B cell (primary cell): Measurements from ENCODE around the gene DLGAP4. TPM values are rescaled to one million over a fixed set of nuclear protein-coding genes. Genes with fewer than 3 reads are reported as not detected.

Experiments used
- ATAC-seq: fragments of 200-7000 bp; cut with Tn5 transposase; one replicate; pipeline ENCODE4 v1.10.0; 2021; ENCODE audit warnings: low read depth, mild to moderate bottlenecking, moderate number of reproducible peaks, moderate library complexity
- CTCF ChIA-PET: fragments of 350-600 bp; sonication (Branson Sonifier 250); formaldehyde crosslinking; loops from one replicate; lab custom pipeline; 2021; ENCODE audit warnings: antibody characterized with exemption, inconsistent platforms; lab: Charles Lee
- POLR2A ChIA-PET: fragments of 350-600 bp; sonication (Branson Sonifier 250); formaldehyde crosslinking; loops from one replicate; lab custom pipeline; 2021; ENCODE audit warnings: antibody characterized with exemption; lab: Charles Lee
- DNase-seq: peaks from one replicate; pipeline ENCODE4 v3.0.0; 2013
- H2AFZ ChIP-seq: 2 replicates; pipeline ENCODE4 v1.6.1; 2012; ENCODE audit warnings: mild to moderate bottlenecking, low read depth, low read length; ENCODE audit not compliant: insufficient read depth, poor library complexity, severe bottlenecking
- H3K27ac ChIP-seq, 2 donors: 1 replicate in 1 of 2; 2 replicates in 1 of 2; pipeline ENCODE4 v1.5.1; 2012 to 2013; ENCODE audit warnings: low read length in 2 of 2, mild to moderate bottlenecking in 2 of 2, moderate library complexity in 1 of 2
- H3K27me3 ChIP-seq, 4 experiments: fragments of 200-600 bp in 1 of 4; sonication (generic) in 1 of 4; replicated peaks in 1 of 4; 1 replicate in 2 of 4; 2 replicates in 2 of 4; pipeline versions ENCODE4 v1.6.1 to v1.7.0; 2013 to 2016; ENCODE audit warnings: low read length in 3 of 4, mild to moderate bottlenecking in 2 of 4, mixed read lengths in 1 of 4, moderate library complexity in 1 of 4; ENCODE audit not compliant: insufficient read depth in 4 of 4, control insufficient read depth in 3 of 4; ENCODE audit errors: control extremely low read depth in 1 of 4
- H3K36me3 ChIP-seq, 2 experiments: replicated peaks in 1 of 2; 1 replicate in 1 of 2; 2 replicates in 1 of 2; pipeline versions ENCODE4 v1.6.1 to v1.7.1; 2013; ENCODE audit warnings: low read length in 1 of 2; ENCODE audit not compliant: insufficient read depth in 2 of 2, control insufficient read depth in 1 of 2; ENCODE audit errors: control extremely low read depth in 1 of 2, extremely low read depth in 1 of 2
- H3K4me1 ChIP-seq, 2 donors: fragments of 200-600 bp in 1 of 2; sonication (generic) in 1 of 2; 1 replicate in 1 of 2; 2 replicates in 1 of 2; pipeline versions ENCODE4 v1.5.1 to v1.6.1; 2013 to 2017; ENCODE audit warnings: low read length in 2 of 2; ENCODE audit not compliant: control insufficient read depth in 2 of 2, insufficient read depth in 2 of 2
- H3K4me2 ChIP-seq: replicated peaks from 2 replicates; pipeline ENCODE3; 2012; ENCODE audit warnings: mild to moderate bottlenecking, low read depth, low read length; ENCODE audit not compliant: poor library complexity, severe bottlenecking
- H3K4me3 ChIP-seq, 5 experiments: fragments of 200-600 bp in 1 of 5; sonication (generic) in 1 of 5; 1 replicate in 3 of 5; 2 replicates in 2 of 5; pipeline versions ENCODE4 v1.5.1 to v1.7.0; 2011 to 2016; ENCODE audit warnings: low read length in 4 of 5, mild to moderate bottlenecking in 4 of 5, low read depth in 2 of 5, control low read depth in 1 of 5, moderate library complexity in 1 of 5; ENCODE audit not compliant: insufficient read depth in 1 of 5; ENCODE audit errors: control extremely low read depth in 1 of 5, extremely low read depth in 1 of 5
- H3K79me2 ChIP-seq: fragments of 200-600 bp; sonication (generic); one replicate; pipeline ENCODE4 v1.6.0; 2016; ENCODE audit warnings: low read length; ENCODE audit not compliant: control insufficient read depth, insufficient read depth
- H3K9ac ChIP-seq: fragments of 200-600 bp; sonication (generic); 2 replicates; pipeline ENCODE4 v1.6.1; 2017; ENCODE audit warnings: mild to moderate bottlenecking, low read length, moderate library complexity
- H3K9me3 ChIP-seq, 3 donors: one replicate each; pipeline versions ENCODE4 v1.6.1 to v1.7.1; 2013; ENCODE audit warnings: low read length in 2 of 3; ENCODE audit not compliant: control insufficient read depth in 2 of 3, insufficient read depth in 1 of 3; ENCODE audit errors: control extremely low read depth in 1 of 3
- H4K20me1 ChIP-seq: 2 replicates; pipeline ENCODE4 v1.6.0; 2012; ENCODE audit warnings: mild to moderate bottlenecking, low read length; ENCODE audit not compliant: insufficient read depth, control insufficient read depth, poor library complexity, severe bottlenecking
- H3K27ac Mint-ChIP-seq: one replicate; pipeline ENCODE4 v1.8.0; 2021; ENCODE audit warnings: mixed read lengths
- H3K27me3 Mint-ChIP-seq: one replicate; pipeline ENCODE4 v1.8.0; 2021; ENCODE audit warnings: mixed read lengths
- H3K4me1 Mint-ChIP-seq: one replicate; pipeline ENCODE4 v1.8.0; 2021; ENCODE audit warnings: mixed read lengths
- H3K4me3 Mint-ChIP-seq: one replicate; pipeline ENCODE4 v1.8.0; 2021; ENCODE audit warnings: mixed read lengths
- H3K9me3 Mint-ChIP-seq: one replicate; pipeline ENCODE4 v1.8.0; 2022; ENCODE audit warnings: mixed read lengths; ENCODE audit not compliant: insufficient read depth
- CTCF ChIP-seq: fragments of 200-600 bp; IDR thresholded peaks from one replicate; pipeline ENCODE4 v1.8.0; 2022; ENCODE audit warnings: antibody characterized with exemption, mild to moderate bottlenecking
- EZH2 ChIP-seq: IDR thresholded peaks from 2 replicates; pipeline ENCODE4 v1.6.1; 2012; ENCODE audit warnings: borderline replicate concordance, low read depth, mild to moderate bottlenecking, moderate library complexity, low read length; ENCODE audit not compliant: insufficient read depth, poor library complexity, severe bottlenecking
- WGBS: methylation state at CpG from one replicate; pipeline ENCODE4 v1.1.5; 2013; ENCODE audit warnings: missing lambda C conversion rate; ENCODE audit not compliant: insufficient coverage; 5-methylcytosine and 5-hydroxymethylcytosine counted together
- intact Hi-C: fragments of 100-400 bp; cut with micrococcal nuclease; formaldehyde crosslinking; loops from one replicate; pipeline ENCODE4 v1.10.0; 2022
- polyA plus RNA-seq: library from polyadenylated mRNA; depleted of rRNA; stranded (reverse); fragments of >200 nt; gene quantifications from 2 replicates; pipeline ENCODE4 v1.2.3, GENCODE V29; 2012
- total RNA-seq, 2 donors: library from RNA; stranded (reverse); fragments of 120-200 nt in 1 of 2; gene quantifications; 1 replicate in 1 of 2; 2 replicates in 1 of 2; pipeline versions ENCODE4 v1.2.3 to v1.2.4, GENCODE V29; 2013 to 2022

DLGAP4 gene
- total and polyA plus RNA-seq, 2 donors (not counting 1 experiment from before 2014, with no cell fraction given), result 68.8 to 87.8 TPM

- TF ChIP-seq CTCF, result no peak
- no peak for TF ChIP-seq EZH2
- ChIA-PET CTCF (interaction anchor here (3.8 kb wide), 1 partner anchor 168 kb away, joined by 20 read pairs; no protein-coding TSS in a partner anchor), POLR2A (interaction anchor here (0.7 kb wide), 1 partner anchor 73 kb away, joined by 4 read pairs; no protein-coding TSS in a partner anchor)
- Mint-ChIP-seq H3K9me3 (no peaks in the 10 kb centered on the region), H3K27me3 (peaks cover 11% of the 10 kb centered on the region), H3K4me3 (no peak overlapping the region), H3K4me1 (no peaks in the 10 kb centered on the region), H3K27ac (no peak overlapping the region)
- intact Hi-C loops, result no loop called here
- 83% methylated on average over 14 of the region's 20 CpGs for WGBS
- no peak overlapping the region for H2AFZ ChIP-seq
- H3K36me3 ChIP-seq, result no peaks in the 10 kb centered on the region
- H3K27me3 ChIP-seq, result peaks cover 0 to 8% (median 0%) of the 10 kb centered on the region in 4 experiments
- no peaks in the 10 kb centered on the region for H4K20me1 ChIP-seq
- ATAC-seq (no peak), DNase-seq (no peak)
- H3K79me2 ChIP-seq, result no peaks in the 10 kb centered on the region
- H3K4me2 ChIP-seq, result no peak overlapping the region
- H3K4me1 ChIP-seq, result no peaks in the 10 kb centered on the region
- peaks cover 0 to 3% (median 0%) of the 10 kb centered on the region in 3 donors for H3K9me3 ChIP-seq
- H3K27ac ChIP-seq, result no peak overlapping the region
- no peak overlapping the region for H3K4me3 ChIP-seq
- H3K9ac ChIP-seq, result no peak overlapping the region
These were observed 35.1 kb upstream of the DLGAP4 start for GRCh38 chr20:36270744-36271638.
